ENCODE data around the gene LRRFIP2.
"Not testable (repeated sequence)": the region's sequence is repeated elsewhere in the genome, so short reads cannot be mapped to it uniquely, and the experiment has no call there.

Gene LRRFIP2

GRCh38 chr3:37144806-37145205, 29.6 kb downstream of the LRRFIP2 start:
- DNase-seq (ENCODE audit: low spot score): no peak

DNA sequence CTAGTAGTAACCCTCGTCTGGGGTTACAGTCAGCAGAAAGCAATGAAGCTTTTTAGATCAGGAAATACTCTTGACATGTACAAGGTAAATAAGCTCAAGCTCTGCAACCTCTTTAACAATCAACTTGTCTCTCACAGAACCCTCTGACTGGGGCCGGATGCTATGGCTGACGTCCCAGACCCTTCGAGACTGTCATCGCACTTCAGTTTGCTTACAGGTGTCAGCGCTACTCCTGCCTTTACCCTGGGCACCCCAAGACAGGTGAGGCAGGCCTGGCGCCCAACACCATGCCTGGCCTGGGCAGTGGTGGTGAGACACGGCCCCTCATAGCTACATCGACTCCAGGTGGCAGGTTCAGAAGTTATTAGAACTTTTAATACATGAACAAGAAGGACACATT, 30.6 kb downstream of the LRRFIP2 start:
- DNase-seq (ENCODE audit: low spot score): no peak

DNA sequence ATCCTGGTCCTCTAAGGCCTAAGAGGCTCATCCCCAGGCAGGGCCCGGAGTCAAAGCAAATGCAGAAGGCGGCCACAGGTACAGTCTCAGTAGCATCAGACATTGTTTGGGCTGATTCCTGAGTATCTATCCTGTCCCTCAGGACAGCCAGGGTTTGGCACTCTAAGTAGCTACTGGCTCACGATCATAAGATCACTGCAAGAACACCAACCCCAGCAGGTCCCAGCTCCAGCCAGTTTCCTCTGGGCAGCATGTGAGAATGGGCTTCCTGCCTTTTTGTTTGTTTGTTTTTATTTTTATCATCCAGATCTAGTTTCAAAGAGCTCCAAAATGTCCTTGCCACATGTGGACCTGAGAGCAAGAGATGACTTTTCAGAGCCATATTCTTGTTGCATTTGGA, 32.7 kb downstream of the LRRFIP2 start:
- no peak for DNase-seq (ENCODE audit: low spot score)

DNA sequence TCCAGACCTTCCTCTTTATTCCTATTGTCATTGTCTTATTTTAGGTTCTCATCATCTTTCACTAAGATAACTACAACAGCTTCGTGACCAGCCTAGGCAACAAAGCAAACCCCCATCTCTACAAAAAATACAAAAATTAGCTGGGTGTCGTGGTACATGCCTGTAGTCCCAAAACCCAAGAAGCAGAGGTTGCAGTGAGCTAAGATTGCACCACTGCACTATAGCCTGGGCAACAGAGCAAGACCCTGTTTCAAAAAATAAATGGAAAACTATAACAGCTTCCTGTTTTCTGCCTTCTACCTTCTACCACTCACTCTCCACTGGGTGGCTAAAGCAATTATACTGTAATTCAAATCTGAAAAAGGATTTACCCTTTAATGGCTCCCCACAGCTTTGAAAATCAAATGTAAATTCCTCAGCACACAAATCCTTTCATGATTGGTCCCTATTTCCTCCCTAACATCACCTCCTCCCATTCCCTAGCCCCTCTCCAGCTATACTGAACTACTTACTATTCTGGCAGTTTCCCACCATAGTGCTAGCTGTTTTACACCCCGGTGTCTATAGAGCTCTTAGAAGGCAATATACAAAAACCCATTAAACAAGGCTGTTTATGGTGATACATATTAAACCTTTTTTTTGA, 33.4 kb downstream of the LRRFIP2 start:
- DNase-seq (ENCODE audit: low spot score): no peak

DNA sequence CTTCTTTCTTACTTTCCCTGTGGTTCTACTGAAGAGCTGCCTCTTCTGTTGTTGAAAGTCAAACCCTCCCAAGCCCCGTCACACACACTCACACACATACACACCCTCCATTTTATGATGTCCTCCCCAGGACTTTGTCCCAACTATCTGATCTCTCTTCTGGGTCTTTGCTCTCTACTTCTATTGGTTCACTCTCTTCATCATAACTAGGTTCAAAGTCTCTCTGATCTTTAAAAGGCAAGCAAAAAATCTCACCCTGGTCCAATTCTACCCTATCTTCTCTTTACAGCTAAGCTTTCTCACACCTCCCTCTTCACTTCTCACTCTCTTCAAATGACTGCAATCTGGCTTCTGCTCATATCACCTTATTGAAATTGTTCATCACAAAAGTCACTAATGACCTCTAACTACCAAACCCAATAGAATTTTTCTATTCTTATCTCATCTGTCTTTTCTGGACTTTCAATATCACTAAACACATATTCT, 34.8 kb downstream of the LRRFIP2 start:
- DNase-seq (ENCODE audit: low spot score): no peak

DNA sequence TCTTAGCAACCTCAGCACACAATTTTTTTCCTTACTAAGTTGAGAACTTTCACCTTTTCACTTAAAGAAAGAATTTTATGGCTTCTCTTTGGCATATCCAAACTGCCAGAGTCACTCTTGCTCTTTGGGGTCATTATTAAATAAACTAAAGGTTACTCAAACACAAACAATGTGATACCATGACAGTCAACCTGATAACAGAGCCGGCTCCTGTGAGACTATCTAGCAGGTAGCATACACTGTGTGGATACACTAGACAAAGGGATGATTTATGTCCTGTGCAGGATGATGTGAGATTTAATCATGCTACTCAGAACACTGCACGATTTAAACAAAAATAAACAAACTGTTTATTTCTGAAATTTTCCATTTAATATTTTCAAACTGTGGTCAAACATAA, 35.6 kb downstream of the LRRFIP2 start:
- DNase-seq (ENCODE audit: low spot score): no peak

DNA sequence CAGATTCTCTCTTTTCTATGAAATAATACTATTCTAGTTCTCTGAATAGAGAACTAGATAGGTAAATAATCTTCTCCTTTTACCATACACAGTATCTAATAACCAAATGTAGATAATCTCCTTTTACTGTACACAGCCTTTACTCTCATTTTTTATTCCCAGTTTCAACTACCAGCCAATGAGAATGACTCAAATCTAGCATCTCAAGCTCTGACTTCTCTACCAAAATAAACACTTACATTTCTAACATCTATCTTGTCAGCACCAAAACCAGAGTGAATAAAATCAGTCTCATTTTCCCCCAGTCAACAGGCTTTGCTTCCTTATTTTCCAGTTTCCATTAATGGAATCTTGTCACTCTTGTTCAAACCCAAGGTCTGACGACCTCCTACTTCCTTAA, 36.9 kb downstream of the LRRFIP2 start:
- no peak for DNase-seq (ENCODE audit: low spot score)

- no peak for DNase-seq (ENCODE audit: low spot score)
These were observed 38.3 kb downstream of the LRRFIP2 start for GRCh38 chr3:37136067-37136466.

DNA sequence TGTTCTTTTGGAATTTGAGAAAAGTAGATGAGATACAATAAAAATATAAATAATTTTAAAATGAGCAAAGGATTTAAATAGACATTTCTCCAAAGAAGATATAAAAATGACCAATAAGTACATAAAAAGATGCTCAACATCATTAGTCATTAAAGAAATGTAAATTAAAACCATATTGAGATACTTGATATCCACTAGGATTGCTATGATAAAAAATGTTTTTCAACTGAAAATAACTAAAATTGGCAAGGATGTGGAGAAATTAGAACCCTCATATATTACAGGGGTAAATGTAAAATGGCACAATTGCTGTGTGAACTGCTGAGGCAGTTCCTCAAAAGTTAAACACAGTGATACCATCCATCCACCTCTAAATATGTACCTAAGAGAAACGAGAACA, 38.8 kb downstream of the LRRFIP2 start:
- DNase-seq (ENCODE audit: low spot score): no peak

DNA sequence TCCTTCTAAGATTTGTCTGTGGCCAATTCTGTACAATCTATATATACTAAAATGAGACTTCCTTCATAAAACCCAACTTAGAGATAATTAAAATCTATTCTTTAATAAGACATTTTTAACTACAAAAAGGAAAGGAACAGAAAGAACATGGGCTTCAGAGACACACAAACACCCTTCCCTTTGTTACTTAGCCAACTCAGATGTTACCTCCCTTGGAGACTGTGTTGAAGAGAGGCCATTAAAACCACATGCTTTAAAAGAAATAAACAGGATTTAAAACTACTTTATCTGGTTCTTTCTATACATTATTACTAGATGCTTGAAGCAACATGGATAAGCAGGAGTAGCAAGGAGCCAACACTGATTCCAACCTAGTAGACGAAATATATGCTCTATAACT, 42.0 kb downstream of the LRRFIP2 start:
- no peak for DNase-seq (ENCODE audit: low spot score)

- DNase-seq (ENCODE audit: low spot score): no peak
These were observed 42.6 kb downstream of the LRRFIP2 start for GRCh38 chr3:37131860-37132144.

- no peak for DNase-seq (ENCODE audit: low spot score)
These were observed 43.2 kb downstream of the LRRFIP2 start for GRCh38 chr3:37130984-37131859.

- DNase-seq (ENCODE audit: low spot score): no peak
These were observed 43.9 kb downstream of the LRRFIP2 start for GRCh38 chr3:37130448-37130847.

DNA sequence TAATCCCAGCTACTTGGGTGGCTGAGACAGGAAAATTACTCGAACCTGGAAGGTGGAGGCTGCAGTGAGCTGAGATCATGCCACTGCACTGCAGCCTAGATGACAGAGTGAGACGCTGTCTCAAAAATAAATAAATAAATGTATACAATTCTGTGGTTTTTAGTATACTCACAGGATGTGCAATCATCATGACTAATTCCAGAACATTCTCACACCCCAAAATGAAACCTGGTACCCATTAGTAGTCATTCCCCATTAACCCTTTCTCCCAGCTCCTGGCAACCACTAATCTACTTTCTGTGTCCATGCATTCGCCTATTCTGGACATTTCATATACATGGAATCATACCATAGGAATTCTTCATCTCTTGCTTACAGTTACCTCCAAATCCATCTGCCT, 44.5 kb downstream of the LRRFIP2 start:
- no peak for DNase-seq (ENCODE audit: low spot score)

GRCh38 chr3:37127340-37127739, 47.0 kb downstream of the LRRFIP2 start:
- DNase-seq (ENCODE audit: low spot score): no peak

GRCh38 chr3:37126856-37127255, 47.5 kb downstream of the LRRFIP2 start:
- no peak for DNase-seq (ENCODE audit: low spot score)

DNA sequence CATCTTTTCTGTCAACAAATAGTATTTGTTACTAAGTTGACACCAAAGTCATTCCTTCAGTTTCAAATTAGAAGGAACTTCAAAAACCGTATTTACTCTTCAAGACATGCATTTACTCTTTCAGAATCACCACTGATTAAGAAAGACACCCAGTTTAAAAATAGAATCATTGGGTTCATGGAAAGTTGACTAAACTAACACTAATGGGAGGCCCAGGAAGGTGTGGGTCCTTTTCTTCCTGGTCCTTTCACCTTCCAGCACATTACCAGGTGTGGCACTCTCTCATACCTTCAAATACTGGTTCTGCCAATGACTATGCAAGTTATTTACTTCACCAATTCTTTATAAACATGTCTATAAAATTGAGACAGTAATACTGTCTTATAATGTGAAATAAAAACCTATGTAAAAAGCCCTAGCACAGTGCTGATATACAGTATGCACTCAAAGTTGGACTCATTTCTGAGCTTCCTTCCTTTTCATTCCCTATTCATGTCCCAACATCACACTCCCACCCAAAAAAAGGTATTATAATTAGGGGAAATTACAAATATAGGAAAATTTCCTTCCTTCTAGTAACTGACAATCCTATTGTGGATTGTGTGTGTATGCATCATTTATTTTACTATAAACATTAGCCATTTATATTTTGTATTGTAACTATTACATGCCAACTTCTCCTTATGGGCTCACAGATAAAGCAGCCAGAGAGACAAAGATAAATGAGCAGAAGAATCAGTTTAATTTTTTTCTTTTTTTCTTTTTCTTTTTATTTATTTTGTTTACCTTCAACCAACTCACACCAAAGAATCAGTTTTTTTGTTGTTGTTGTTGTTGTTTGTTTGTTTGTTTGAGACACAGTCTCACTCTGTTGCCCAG, 48.9 kb downstream of the LRRFIP2 start:
- no peak for DNase-seq (ENCODE audit: low spot score)

- DNase-seq (ENCODE audit: low spot score): no peak
These were observed 49.9 kb downstream of the LRRFIP2 start for GRCh38 chr3:37124435-37124834.

DNA sequence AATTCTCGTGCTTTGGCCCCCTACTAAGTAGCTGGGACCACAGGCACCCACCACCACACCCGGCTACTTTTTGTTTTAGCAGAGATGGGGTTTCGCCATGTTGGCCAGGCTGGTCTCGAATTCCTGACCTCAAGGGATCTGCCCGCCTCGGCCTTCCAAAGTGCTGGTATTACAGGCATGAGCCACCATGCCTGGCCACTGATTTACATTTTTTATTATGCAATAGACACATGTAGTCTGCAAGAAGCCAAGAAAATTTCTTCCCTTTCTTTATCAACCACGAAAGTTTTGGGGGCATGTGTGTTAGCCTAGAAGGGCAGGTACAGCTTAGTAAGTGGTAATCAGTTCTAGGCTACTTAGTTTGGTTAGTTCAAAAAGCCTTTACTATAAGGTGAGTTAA, 51.1 kb downstream of the LRRFIP2 start:
- DNase-seq (ENCODE audit: low spot score): no peak

GRCh38 chr3:37122069-37122468, 52.3 kb downstream of the LRRFIP2 start:
- DNase-seq (ENCODE audit: low spot score): not testable (repeated sequence)

DNA sequence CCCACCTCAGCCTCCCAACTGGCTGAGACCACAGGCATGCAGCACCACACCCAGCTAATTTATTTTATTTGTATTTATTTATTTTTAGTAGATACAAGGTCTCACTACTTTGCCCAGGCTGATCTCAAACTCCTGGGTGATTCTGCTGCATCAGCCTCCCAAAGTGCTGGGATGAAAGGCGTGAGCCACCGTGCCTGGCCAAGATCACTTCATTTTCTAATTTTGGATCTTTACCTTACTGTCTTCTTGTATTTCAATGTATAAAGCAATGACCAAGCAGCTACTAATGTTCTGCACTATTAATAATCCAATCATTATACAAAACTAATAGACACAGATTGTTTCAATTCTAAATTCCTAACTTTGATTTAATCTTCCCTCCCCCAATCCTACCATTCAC, 56.2 kb downstream of the LRRFIP2 start:
- no peak for DNase-seq (ENCODE audit: low spot score)

DNA sequence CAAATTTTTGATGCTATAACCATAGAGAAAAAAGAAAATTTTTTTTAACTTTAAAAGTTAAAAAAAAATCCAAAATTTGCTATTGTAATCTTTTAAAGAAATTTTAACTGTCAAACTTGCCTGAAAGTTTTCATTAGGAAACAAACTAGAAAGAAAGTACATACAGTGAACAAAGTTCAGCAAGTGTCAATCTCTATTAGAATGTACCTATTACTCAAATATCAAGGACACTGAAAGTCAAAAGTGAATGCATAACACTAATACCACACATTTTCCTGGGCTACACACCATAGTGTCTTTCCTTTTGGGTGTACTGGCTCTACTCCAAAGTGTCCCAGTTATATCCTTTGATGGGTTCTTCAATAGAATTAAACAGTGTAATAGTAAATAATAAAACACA, 56.8 kb downstream of the LRRFIP2 start:
- no peak for DNase-seq (ENCODE audit: low spot score)

GRCh38 chr3:37116998-37117397, 57.4 kb downstream of the LRRFIP2 start:
- no peak for DNase-seq (ENCODE audit: low spot score)
